ENCODE results near the gene AHRR. TPM values are rescaled to one million over a fixed set of nuclear protein-coding genes. Genes with fewer than 3 reads are reported as not detected.
A peak's percentile ranks its signal among the peaks of the same experiment; 100 is the strongest.

Gene AHRR
- total RNA-seq, 1 donor from 2014 or later, result 11.3 TPM

DNA sequence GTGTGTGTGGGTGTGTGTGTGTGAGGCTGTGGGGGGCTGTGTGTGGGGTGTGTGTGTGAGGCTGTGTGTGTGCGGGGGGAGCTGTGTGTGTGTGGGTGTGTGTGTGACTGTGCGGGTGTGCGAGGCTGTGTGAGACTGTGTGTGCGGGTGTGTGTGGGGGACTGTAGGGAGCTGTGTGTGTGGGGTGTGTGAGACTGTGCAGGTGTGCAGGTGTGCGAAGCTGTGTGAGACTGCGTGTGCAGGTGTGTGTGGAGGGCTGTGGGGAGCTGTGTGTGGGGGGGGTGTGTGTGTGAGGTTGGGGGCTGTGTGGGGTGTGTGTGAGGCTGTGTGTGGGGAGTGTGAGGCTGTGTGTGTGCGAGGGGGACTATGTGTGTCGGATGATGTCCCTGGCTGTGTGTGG is 23.2 kb downstream of the AHRR start:
- Histone ChIP-seq H3K9me3 (no peaks in the 10 kb centered on the region), H3K27ac (no peak overlapping the region), H3K27me3 (no peaks in the 10 kb centered on the region), H3K4me1 (peaks cover 7% of the 10 kb centered on the region), H3K4me3 (no peak overlapping the region), H3K36me3 (no peaks in the 10 kb centered on the region)
- no peak for DNase-seq (ENCODE audit: extremely low spot score in 2 of 2)
- TF ChIP-seq, protein P1, sequence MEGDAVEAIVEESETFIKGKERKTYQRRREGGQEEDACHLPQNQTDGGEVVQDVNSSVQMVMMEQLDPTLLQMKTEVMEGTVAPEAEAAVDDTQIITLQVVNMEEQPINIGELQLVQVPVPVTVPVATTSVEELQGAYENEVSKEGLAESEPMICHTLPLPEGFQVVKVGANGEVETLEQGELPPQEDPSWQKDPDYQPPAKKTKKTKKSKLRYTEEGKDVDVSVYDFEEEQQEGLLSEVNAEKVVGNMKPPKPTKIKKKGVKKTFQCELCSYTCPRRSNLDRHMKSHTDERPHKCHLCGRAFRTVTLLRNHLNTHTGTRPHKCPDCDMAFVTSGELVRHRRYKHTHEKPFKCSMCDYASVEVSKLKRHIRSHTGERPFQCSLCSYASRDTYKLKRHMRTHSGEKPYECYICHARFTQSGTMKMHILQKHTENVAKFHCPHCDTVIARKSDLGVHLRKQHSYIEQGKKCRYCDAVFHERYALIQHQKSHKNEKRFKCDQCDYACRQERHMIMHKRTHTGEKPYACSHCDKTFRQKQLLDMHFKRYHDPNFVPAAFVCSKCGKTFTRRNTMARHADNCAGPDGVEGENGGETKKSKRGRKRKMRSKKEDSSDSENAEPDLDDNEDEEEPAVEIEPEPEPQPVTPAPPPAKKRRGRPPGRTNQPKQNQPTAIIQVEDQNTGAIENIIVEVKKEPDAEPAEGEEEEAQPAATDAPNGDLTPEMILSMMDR (IDR thresholded peaks at IDR 0.05), result no peak
- TF ChIP-seq POLR2AphosphoS5 (IDR thresholded peaks at IDR 0.05; ENCODE audit: insufficient read depth in 1 of 2, low read depth in 1 of 2) (no peak), POLR2A (IDR thresholded peaks at IDR 0.05) (no peak)
- intact Hi-C loops (cut with DNase I), result no loop called here

DNA sequence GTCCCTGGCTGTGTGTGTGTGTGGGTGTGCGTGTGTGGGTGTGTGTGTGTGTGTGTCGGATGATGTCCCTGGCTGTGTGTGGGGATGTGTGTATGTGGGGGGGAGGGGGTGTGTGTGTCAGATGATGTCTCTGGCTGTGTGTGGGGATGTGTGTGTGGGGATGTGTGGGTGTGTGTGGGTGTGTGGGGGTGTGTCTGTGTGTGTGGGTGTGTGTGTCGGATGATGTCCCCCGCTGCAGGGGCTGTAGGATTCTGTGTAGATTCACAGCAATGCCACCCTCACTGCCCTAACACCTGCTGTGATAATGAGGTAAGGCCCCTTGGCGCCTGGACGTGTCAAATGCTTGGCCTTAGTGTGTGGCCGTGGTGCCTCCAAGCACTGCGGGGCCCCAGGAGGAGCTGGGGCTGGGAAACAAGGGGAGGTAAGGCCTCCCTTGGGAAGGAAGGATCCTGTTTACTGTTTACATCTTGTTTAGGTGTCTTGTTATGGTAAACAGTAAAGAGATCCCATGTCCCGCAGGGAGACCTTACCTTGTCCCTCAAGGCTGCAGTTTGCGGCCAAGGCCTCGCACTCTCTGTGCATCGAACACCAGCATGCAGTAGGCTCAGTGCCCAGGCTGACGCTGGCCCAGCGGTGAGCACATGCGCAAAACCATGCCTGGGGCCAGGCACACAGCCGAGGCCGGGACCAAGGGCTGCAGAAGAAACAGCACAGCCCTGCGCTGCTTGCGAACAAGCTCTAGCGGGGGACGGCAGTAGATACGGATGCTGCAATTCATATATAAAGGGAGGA is 24.1 kb downstream of the AHRR start:
- Histone ChIP-seq H3K4me3 (no peak overlapping the region), H3K36me3 (no peaks in the 10 kb centered on the region), H3K9me3 (no peaks in the 10 kb centered on the region), H3K4me1 (peaks cover 7% of the 10 kb centered on the region), H3K27me3 (no peaks in the 10 kb centered on the region), H3K27ac (no peak overlapping the region)
- TF ChIP-seq POLR2AphosphoS5 (IDR thresholded peaks at IDR 0.05; ENCODE audit: insufficient read depth in 1 of 2, low read depth in 1 of 2), result no peak
- no peak for TF ChIP-seq POLR2A (IDR thresholded peaks at IDR 0.05)
- TF ChIP-seq, protein P1 (IDR thresholded peaks at IDR 0.05), result no peak
- intact Hi-C loops (cut with DNase I), result no loop called here
- DNase-seq (ENCODE audit: extremely low spot score in 2 of 2), result no peak

DNA sequence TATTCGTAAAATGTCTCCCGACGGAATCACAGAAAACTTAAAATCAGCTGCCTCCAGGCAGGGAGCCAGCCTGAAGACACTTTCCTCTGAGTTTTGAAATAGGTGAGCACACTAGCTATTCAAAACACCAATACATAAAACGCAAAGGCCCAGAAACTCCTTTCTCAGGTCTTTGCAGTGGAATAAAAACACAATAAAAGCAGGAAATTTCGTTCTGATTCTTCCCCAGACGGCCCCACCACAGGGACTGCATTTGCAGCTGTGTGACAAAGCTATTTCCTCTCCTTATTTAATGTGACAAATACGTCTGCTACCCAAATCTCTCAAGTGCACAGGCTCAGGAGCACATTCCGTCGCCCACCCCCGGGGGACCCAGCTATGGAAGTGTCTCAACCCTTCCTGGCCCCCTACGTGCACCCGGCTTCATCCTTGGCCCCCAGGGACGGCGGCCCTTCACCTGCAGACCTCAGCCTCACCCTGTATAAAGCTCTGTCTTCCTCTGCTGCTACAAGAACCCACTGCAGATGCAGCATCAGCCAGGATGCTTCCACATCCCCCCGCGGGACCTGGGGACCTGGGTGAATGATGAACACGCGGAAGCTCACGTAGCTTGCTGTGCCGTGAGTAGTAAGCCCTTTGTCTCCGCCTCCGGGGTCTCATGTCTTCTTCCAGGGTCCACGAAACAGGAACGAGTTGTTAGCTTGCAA is 24.9 kb downstream of the AHRR start:
- H3K27ac ChIP-seq, result no peak overlapping the region
- H3K9me3 ChIP-seq, result no peaks in the 10 kb centered on the region
- H3K4me1 ChIP-seq, result peaks cover 7% of the 10 kb centered on the region
- intact Hi-C loops (cut with DNase I), result no loop called here
- TF ChIP-seq, protein P1 (IDR thresholded peaks at IDR 0.05), result no peak
- TF ChIP-seq POLR2A (IDR thresholded peaks at IDR 0.05) (no peak), POLR2AphosphoS5 (IDR thresholded peaks at IDR 0.05; ENCODE audit: insufficient read depth in 1 of 2, low read depth in 1 of 2) (no peak)
- H3K4me3 ChIP-seq, result no peak overlapping the region
- DNase-seq (ENCODE audit: extremely low spot score in 2 of 2), result peak in 1 of 2 donors; percentile 94
- no peaks in the 10 kb centered on the region for H3K36me3 ChIP-seq
- H3K27me3 ChIP-seq, result no peaks in the 10 kb centered on the region

DNA sequence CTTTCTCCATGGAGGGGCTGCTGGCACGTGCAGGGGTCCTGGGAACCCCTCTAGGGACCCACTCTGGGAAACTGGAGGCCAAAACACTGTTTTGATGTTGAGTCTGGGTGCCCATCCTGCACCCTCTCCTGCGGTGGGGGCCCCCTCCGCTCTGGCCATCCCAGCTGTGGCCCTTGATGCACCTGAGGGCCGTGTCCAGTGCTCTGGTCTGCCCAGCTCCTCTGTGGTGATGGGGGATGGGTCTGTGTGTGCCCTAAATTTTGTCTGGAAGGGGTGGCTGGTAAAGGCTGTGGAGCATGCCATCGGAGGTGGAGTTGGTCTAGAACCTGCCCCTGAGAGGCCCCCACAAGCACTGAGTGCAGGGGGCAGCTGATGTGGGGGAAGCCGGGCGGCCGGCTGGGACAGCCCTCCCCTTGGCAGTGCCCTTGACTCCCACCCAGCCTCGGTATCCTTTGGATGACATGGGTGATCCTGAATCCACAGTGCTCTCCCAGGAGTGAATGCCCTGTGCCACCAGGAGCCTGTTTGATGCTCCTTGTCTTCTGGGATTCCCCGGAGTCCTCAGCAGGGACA is 26.3 kb downstream of the AHRR start:
- H3K27me3 ChIP-seq, result no peaks in the 10 kb centered on the region
- no peak for DNase-seq (ENCODE audit: extremely low spot score in 2 of 2)
- no peak for TF ChIP-seq POLR2A (IDR thresholded peaks at IDR 0.05)
- TF ChIP-seq, protein P1 (IDR thresholded peaks at IDR 0.05), result no peak
- no peak for TF ChIP-seq POLR2AphosphoS5 (IDR thresholded peaks at IDR 0.05; ENCODE audit: insufficient read depth in 1 of 2, low read depth in 1 of 2)

More for the DNA sequence above, 26.3 kb downstream of the AHRR start:
- H3K9me3 ChIP-seq, result no peaks in the 10 kb centered on the region
- no peak overlapping the region for H3K4me3 ChIP-seq
- no peak overlapping the region for H3K27ac ChIP-seq
- intact Hi-C loops (cut with DNase I), result no loop called here
- no peaks in the 10 kb centered on the region for H3K36me3 ChIP-seq
- peaks cover 7% of the 10 kb centered on the region for H3K4me1 ChIP-seq
